ENCODE data around the gene ITGB2.

DNA sequence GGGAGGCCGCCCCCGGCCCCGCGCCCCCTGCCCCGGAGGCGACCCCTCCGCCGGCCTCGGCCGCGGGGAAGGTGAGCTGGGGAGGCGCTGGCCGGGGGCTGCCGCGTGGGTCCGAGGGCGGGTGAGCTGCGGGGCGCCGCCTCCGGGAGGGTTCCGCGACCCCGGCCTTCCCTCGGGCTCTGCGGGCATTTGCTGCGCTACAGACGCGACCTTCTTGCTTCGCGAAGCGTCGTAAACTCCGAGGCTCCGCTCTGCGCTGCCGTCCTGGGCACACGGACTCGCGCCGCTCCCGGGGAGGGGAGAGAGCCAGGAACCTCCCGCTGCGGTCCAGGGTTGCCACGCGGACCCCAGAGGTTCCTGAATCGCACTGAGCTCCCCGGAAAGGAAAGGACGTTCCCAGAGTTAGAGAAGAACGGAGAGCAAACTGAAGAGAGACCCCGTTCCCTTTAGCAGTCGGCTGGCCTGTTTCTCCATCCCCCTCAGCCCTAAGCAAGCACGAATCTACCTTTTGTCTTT, 19.5 kb upstream of the ITGB2 start:
- TF ChIP-seq POLR2A (IDR thresholded peaks at IDR 0.05) = peak in 1 of 2 donors; percentile 5
- TF ChIP-seq, protein P1, sequence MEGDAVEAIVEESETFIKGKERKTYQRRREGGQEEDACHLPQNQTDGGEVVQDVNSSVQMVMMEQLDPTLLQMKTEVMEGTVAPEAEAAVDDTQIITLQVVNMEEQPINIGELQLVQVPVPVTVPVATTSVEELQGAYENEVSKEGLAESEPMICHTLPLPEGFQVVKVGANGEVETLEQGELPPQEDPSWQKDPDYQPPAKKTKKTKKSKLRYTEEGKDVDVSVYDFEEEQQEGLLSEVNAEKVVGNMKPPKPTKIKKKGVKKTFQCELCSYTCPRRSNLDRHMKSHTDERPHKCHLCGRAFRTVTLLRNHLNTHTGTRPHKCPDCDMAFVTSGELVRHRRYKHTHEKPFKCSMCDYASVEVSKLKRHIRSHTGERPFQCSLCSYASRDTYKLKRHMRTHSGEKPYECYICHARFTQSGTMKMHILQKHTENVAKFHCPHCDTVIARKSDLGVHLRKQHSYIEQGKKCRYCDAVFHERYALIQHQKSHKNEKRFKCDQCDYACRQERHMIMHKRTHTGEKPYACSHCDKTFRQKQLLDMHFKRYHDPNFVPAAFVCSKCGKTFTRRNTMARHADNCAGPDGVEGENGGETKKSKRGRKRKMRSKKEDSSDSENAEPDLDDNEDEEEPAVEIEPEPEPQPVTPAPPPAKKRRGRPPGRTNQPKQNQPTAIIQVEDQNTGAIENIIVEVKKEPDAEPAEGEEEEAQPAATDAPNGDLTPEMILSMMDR (IDR thresholded peaks at IDR 0.05) = no peak

Measured in heart left ventricle (tissue), 13 donors.